Measurements from ENCODE around the gene SEC22B. TPM values are rescaled to one million over a fixed set of nuclear protein-coding genes. Genes with fewer than 3 reads are reported as not detected.
"Not testable (repeated sequence)": the region's sequence is repeated elsewhere in the genome, so short reads cannot be mapped to it uniquely, and the experiment has no call there.

Gene SEC22B
- total RNA-seq, 1 experiment from 2014 or later = 5.1 TPM

GRCh38 chr1:120123813-120124510 lies 52.4 kb downstream of the SEC22B start:
- DNase-seq (ENCODE audit: low spot score); in situ Hi-C loops (cut with HindIII; ENCODE audit: low sequenced_read_pairs): not testable (repeated sequence)

- DNase-seq (ENCODE audit: low spot score); in situ Hi-C loops (cut with HindIII; ENCODE audit: low sequenced_read_pairs): not testable (repeated sequence)
These were observed 53.9 kb downstream of the SEC22B start for GRCh38 chr1:120122262-120122893.

GRCh38 chr1:120121830-120122229 lies 54.5 kb downstream of the SEC22B start:
- DNase-seq (ENCODE audit: low spot score); in situ Hi-C loops (cut with HindIII; ENCODE audit: low sequenced_read_pairs): not testable (repeated sequence)

GRCh38 chr1:120120525-120120924 lies 55.8 kb downstream of the SEC22B start:
- in situ Hi-C loops (cut with HindIII; ENCODE audit: low sequenced_read_pairs); DNase-seq (ENCODE audit: low spot score): not testable (repeated sequence)

- DNase-seq (ENCODE audit: low spot score); in situ Hi-C loops (cut with HindIII; ENCODE audit: low sequenced_read_pairs): not testable (repeated sequence)
These were observed 58.7 kb downstream of the SEC22B start for GRCh38 chr1:120117371-120118177.

GRCh38 chr1:120116094-120116493 lies 60.2 kb downstream of the SEC22B start:
- DNase-seq (ENCODE audit: low spot score); in situ Hi-C loops (cut with HindIII; ENCODE audit: low sequenced_read_pairs): not testable (repeated sequence)

GRCh38 chr1:120113134-120113533 lies 63.2 kb downstream of the SEC22B start:
- DNase-seq (ENCODE audit: low spot score); in situ Hi-C loops (cut with HindIII; ENCODE audit: low sequenced_read_pairs): not testable (repeated sequence)

- in situ Hi-C loops (cut with HindIII; ENCODE audit: low sequenced_read_pairs) = not testable (repeated sequence)
These were observed 64.1 kb downstream of the SEC22B start for GRCh38 chr1:120112212-120112611.

GRCh38 chr1:120111771-120112170 lies 64.5 kb downstream of the SEC22B start:
- not testable (repeated sequence) for DNase-seq (ENCODE audit: low spot score)

More at GRCh38 chr1:120112212-120112611, 64.1 kb downstream of the SEC22B start:
- DNase-seq (ENCODE audit: low spot score) = not testable (repeated sequence)

GRCh38 chr1:120111008-120111407 lies 65.3 kb downstream of the SEC22B start:
- in situ Hi-C loops (cut with HindIII; ENCODE audit: low sequenced_read_pairs); DNase-seq (ENCODE audit: low spot score): not testable (repeated sequence)

More at GRCh38 chr1:120111771-120112170, 64.5 kb downstream of the SEC22B start:
- in situ Hi-C loops (cut with HindIII; ENCODE audit: low sequenced_read_pairs) = not testable (repeated sequence)

GRCh38 chr1:120109656-120110055 lies 66.7 kb downstream of the SEC22B start:
- in situ Hi-C loops (cut with HindIII; ENCODE audit: low sequenced_read_pairs); DNase-seq (ENCODE audit: low spot score): not testable (repeated sequence)

- in situ Hi-C loops (cut with HindIII; ENCODE audit: low sequenced_read_pairs); DNase-seq (ENCODE audit: low spot score): not testable (repeated sequence)
These were observed 67.1 kb downstream of the SEC22B start for GRCh38 chr1:120109180-120109579.

GRCh38 chr1:120105288-120105687 lies 71.0 kb downstream of the SEC22B start:
- DNase-seq (ENCODE audit: low spot score); in situ Hi-C loops (cut with HindIII; ENCODE audit: low sequenced_read_pairs): not testable (repeated sequence)

GRCh38 chr1:120103768-120104167 lies 72.6 kb downstream of the SEC22B start:
- DNase-seq (ENCODE audit: low spot score); in situ Hi-C loops (cut with HindIII; ENCODE audit: low sequenced_read_pairs): not testable (repeated sequence)

- in situ Hi-C loops (cut with HindIII; ENCODE audit: low sequenced_read_pairs) = not testable (repeated sequence)
These were observed 74.7 kb downstream of the SEC22B start for GRCh38 chr1:120101593-120101992.

More at GRCh38 chr1:120101593-120101992, 74.7 kb downstream of the SEC22B start:
- not testable (repeated sequence) for DNase-seq (ENCODE audit: low spot score)

Other genes starting within 250 kb of the SEC22B start
- gene NOTCH2, start 106.9 kb downstream of the SEC22B start, total RNA-seq (2014; rRNA removed; shearing (Covaris generic)) = 31.9 and 58.2 TPM in 2 replicates
- gene NBPF8, start 238.5 kb upstream of the SEC22B start, total RNA-seq (2014; rRNA removed; shearing (Covaris generic)) = 5.5 and 6.7 TPM in 2 replicates

Data from G401 (cell line).